HG02885 (cell line): ENCODE results near the gene DDX18.
"Not testable (repeated sequence)": the region's sequence is repeated elsewhere in the genome, so short reads cannot be mapped to it uniquely, and the experiment has no call there.

Experiments
- ATAC-seq: cut with Tn5 transposase; IDR thresholded peaks from one replicate; pipeline ENCODE4 v1.9.1; 2021; ENCODE audit warnings: mild to moderate bottlenecking; ENCODE audit not compliant: unreplicated experiment, poor library complexity

The DDX18 gene

GRCh38 chr2:117814417-117815264, at the start of gene DDX18:
TSS of gene DDX18 (plus strand) at chr2:117814691. CDS start at chr2:117814778, 87 bp downstream.
- peak; percentile 97 for ATAC-seq

GRCh38 chr2:117770730-117771129, 43.8 kb upstream of the DDX18 start:
- ATAC-seq: no peak

- no peak for ATAC-seq
Observed at GRCh38 chr2:117771969-117772630, 42.4 kb upstream of the DDX18 start.

GRCh38 chr2:117774716-117775115, 39.8 kb upstream of the DDX18 start:
- ATAC-seq: no peak

GRCh38 chr2:117775703-117776219, 38.7 kb upstream of the DDX18 start:
- no peak for ATAC-seq

GRCh38 chr2:117776888-117777287, 37.6 kb upstream of the DDX18 start:
- no peak for ATAC-seq

- peak; percentile 88 for ATAC-seq
Observed at GRCh38 chr2:117785740-117786139, 28.8 kb upstream of the DDX18 start.

GRCh38 chr2:117786520-117786919, 28.0 kb upstream of the DDX18 start:
- ATAC-seq: no peak

- no peak for ATAC-seq
Observed at GRCh38 chr2:117789505-117789904, 25.0 kb upstream of the DDX18 start.

GRCh38 chr2:117794668-117795067, 19.8 kb upstream of the DDX18 start:
- ATAC-seq: no peak

- no peak for ATAC-seq
Observed at GRCh38 chr2:117801826-117802225, 12.7 kb upstream of the DDX18 start.

GRCh38 chr2:117803644-117804325, 10.7 kb upstream of the DDX18 start:
- ATAC-seq: not testable (repeated sequence)

GRCh38 chr2:117812443-117812842, 2.0 kb upstream of the DDX18 start:
- no peak for ATAC-seq

GRCh38 chr2:117815946-117816345, 1.5 kb downstream of the DDX18 start:
- no peak for ATAC-seq

GRCh38 chr2:117818921-117819320, 4.4 kb downstream of the DDX18 start:
- ATAC-seq: no peak

- peak; percentile 63 for ATAC-seq
Observed at GRCh38 chr2:117820444-117820843, 6.0 kb downstream of the DDX18 start.

- ATAC-seq: no peak
Observed at GRCh38 chr2:117825437-117825836, 10.9 kb downstream of the DDX18 start.

GRCh38 chr2:117827464-117827863, 13.0 kb downstream of the DDX18 start:
- not testable (repeated sequence) for ATAC-seq

- no peak for ATAC-seq
Observed at GRCh38 chr2:117828870-117829269, 14.4 kb downstream of the DDX18 start.

GRCh38 chr2:117832332-117832731, 17.8 kb downstream of the DDX18 start:
- ATAC-seq: no peak
